Upper lobe of left lung (tissue), 6 donors: Measurements from ENCODE around the gene E2F4. TPM values are rescaled to one million over a fixed set of nuclear protein-coding genes. Genes with fewer than 3 reads are reported as not detected.

Source experiments
- ATAC-seq, 2 donors: fragments of 200-7000 bp; cut with Tn5 transposase; one replicate each; pipeline ENCODE4 v1.9.1; 2022; ENCODE audit warnings: mild to moderate bottlenecking in 2 of 2, moderate library complexity in 2 of 2; ENCODE audit not compliant: low FRiP score in 2 of 2
- DNase-seq, 2 donors: peaks; one replicate each; pipeline ENCODE4 v3.0.0-alpha.2; 2019 to 2020
- H3K27ac ChIP-seq, 4 donors: fragments of 200-600 bp; sonication (generic); one replicate each; pipeline ENCODE4 v1.5.1; 2016 to 2019
- H3K27me3 ChIP-seq, 4 donors: fragments of 200-600 bp; sonication (generic); one replicate each; pipeline ENCODE4 v1.5.1; 2017 to 2019
- H3K36me3 ChIP-seq, 4 donors: fragments of 200-600 bp; sonication (generic); one replicate each; pipeline ENCODE4 v1.5.1; 2016 to 2019
- H3K4me1 ChIP-seq, 4 donors: fragments of 200-600 bp; sonication (generic); one replicate each; pipeline ENCODE4 v1.5.1; 2018 to 2019
- H3K4me3 ChIP-seq, 4 donors: fragments of 200-600 bp; sonication (generic); one replicate each; pipeline ENCODE4 v1.5.1; 2017 to 2019; ENCODE audit warnings: mild to moderate bottlenecking in 2 of 4, moderate library complexity in 1 of 4
- H3K9me3 ChIP-seq, 4 donors: fragments of 200-600 bp; sonication (generic); one replicate each; pipeline ENCODE4 v1.5.1; 2018 to 2019
- CTCF ChIP-seq, 6 experiments: fragments of 450-650 bp in 4 of 6; fragments of 200-600 bp in 2 of 6; sonication (generic) in 2 of 6; IDR thresholded peaks; one replicate each; pipeline ENCODE4 v1.5.1; 2016 to 2019; ENCODE audit warnings: antibody characterized with exemption in 6 of 6
- EP300 ChIP-seq, 4 donors: sonication (generic); formaldehyde crosslinking; IDR thresholded peaks; one replicate each; pipeline ENCODE4 v1.5.1; 2017; ENCODE audit warnings: antibody characterized with exemption in 4 of 4, control low read depth in 2 of 4
- POLR2A ChIP-seq, 4 donors: fragments of 450-650 bp; IDR thresholded peaks; one replicate each; pipeline ENCODE4 v1.5.1; 2016 to 2017; ENCODE audit warnings: antibody characterized with exemption in 4 of 4, mild to moderate bottlenecking in 2 of 4
- POLR2AphosphoS5 ChIP-seq, 2 donors: sonication (generic); formaldehyde crosslinking; IDR thresholded peaks; one replicate each; pipeline ENCODE4 v1.5.1; 2017; ENCODE audit warnings: antibody characterized with exemption in 2 of 2
- WGBS, 2 donors: methylation state at CpG; one replicate each; pipeline ENCODE4 v1.1.5; 2017 to 2018; 5-methylcytosine and 5-hydroxymethylcytosine counted together
- total RNA-seq, 6 donors: library from RNA; depleted of rRNA in 4 of 6; stranded (reverse); fragments of >200 nt in 4 of 6; gene quantifications; one replicate each; pipeline versions ENCODE4 v1.1.0 to v1.2.1, GENCODE V29; 2016 to 2021
- donor health status: DM: no; HTN: no; CAD: no; lungs with moderate emphysema.
- donor health status: DM: no; HTN: yes; CAD: no; lungs with severe emphysema.

E2F4 gene
- total RNA-seq, 6 donors from 2014 or later, result 55.7 to 124 (median 85.4) TPM

- Histone ChIP-seq H3K36me3 (peaks cover 0 to 6% (median 1%) of the 10 kb centered on the region in 4 donors), H3K9me3 (no peaks in the 10 kb centered on the region), H3K27ac (no peak overlapping the region), H3K27me3 (no peaks in the 10 kb centered on the region), H3K4me3 (no peak overlapping the region), H3K4me1 (peaks cover 38 to 45% (median 43%) of the 10 kb centered on the region in 4 donors)
- ATAC-seq, result no peak
- 90 to 93% methylated on average over 9 to 13 of the region's 13 CpGs for WGBS, 2 donors
- no peak for DNase-seq
- TF ChIP-seq EP300 (IDR thresholded peaks at IDR 0.05) (no peak), POLR2A (IDR thresholded peaks at IDR 0.05) (no peak), CTCF (IDR thresholded peaks at IDR 0.05) (no peak)
Observed at GRCh38 chr16:67179421-67180080, 12.4 kb upstream of the E2F4 start.

- ATAC-seq, result no peak
- H3K4me1 ChIP-seq, result peaks cover 38 to 45% (median 43%) of the 10 kb centered on the region in 4 donors
- DNase-seq, result peak in 1 of 2 donors; percentile 77
- WGBS, 2 donors, result 95% methylated on average over 16 of the region's 16 CpGs; no CpG with 5 or more reads in 1 of the 2 donors
- H3K27ac ChIP-seq, result no peak overlapping the region
- peaks cover 0 to 6% (median under 1%) of the 10 kb centered on the region in 4 donors for H3K36me3 ChIP-seq
- no peaks in the 10 kb centered on the region for H3K27me3 ChIP-seq
- H3K4me3 ChIP-seq, result no peak overlapping the region
- no peaks in the 10 kb centered on the region for H3K9me3 ChIP-seq
- no peak for TF ChIP-seq CTCF (IDR thresholded peaks at IDR 0.05)
- TF ChIP-seq EP300 (IDR thresholded peaks at IDR 0.05), result no peak
- TF ChIP-seq POLR2AphosphoS5 (IDR thresholded peaks at IDR 0.05), result no peak
- no peak for TF ChIP-seq POLR2A (IDR thresholded peaks at IDR 0.05)
Observed at GRCh38 chr16:67180166-67180565, 11.8 kb upstream of the E2F4 start.

- no peak for ATAC-seq
- peak overlapping the region in 1 of 4 donors; percentile 54 for H3K27ac ChIP-seq
Observed at GRCh38 chr16:67181346-67181745, 10.6 kb upstream of the E2F4 start.

GRCh38 chr16:67182288-67182687 is 9.7 kb upstream of the E2F4 start:
- ATAC-seq (no peak), DNase-seq (no peak)
- Histone ChIP-seq H3K36me3 (no peaks in the 10 kb centered on the region), H3K27ac (no peak overlapping the region), H3K4me1 (peaks cover 45 to 53% (median 47%) of the 10 kb centered on the region in 4 donors), H3K4me3 (no peak overlapping the region), H3K9me3 (no peaks in the 10 kb centered on the region), H3K27me3 (no peaks in the 10 kb centered on the region)
- TF ChIP-seq EP300 (IDR thresholded peaks at IDR 0.05), result no peak
- TF ChIP-seq POLR2A (IDR thresholded peaks at IDR 0.05), result no peak
- no peak for TF ChIP-seq CTCF (IDR thresholded peaks at IDR 0.05)
- TF ChIP-seq POLR2AphosphoS5 (IDR thresholded peaks at IDR 0.05), result no peak
- WGBS, 2 donors, result 83 to 88% methylated on average over 2 of the region's 2 CpGs

More at GRCh38 chr16:67181346-67181745, 10.6 kb upstream of the E2F4 start:
- no peaks in the 10 kb centered on the region for H3K9me3 ChIP-seq
- DNase-seq, result no peak
- H3K4me3 ChIP-seq, result no peak overlapping the region
- H3K36me3 ChIP-seq, result no peaks in the 10 kb centered on the region
- WGBS, 2 donors, result 80 to 82% methylated on average over 2 of the region's 2 CpGs
- H3K27me3 ChIP-seq, result no peaks in the 10 kb centered on the region
- TF ChIP-seq POLR2A (IDR thresholded peaks at IDR 0.05) (no peak), POLR2AphosphoS5 (IDR thresholded peaks at IDR 0.05) (no peak), EP300 (IDR thresholded peaks at IDR 0.05) (no peak), CTCF (IDR thresholded peaks at IDR 0.05) (no peak)
- H3K4me1 ChIP-seq, result peaks cover 45 to 53% (median 47%) of the 10 kb centered on the region in 4 donors

- 2 to 8% methylated on average over 11 of the region's 11 CpGs for WGBS, 2 donors
- Histone ChIP-seq H3K27ac (peak overlapping the region; percentile 95 to 98 (median 96)), H3K4me3 (peak overlapping the region in 3 of 4 donors; percentile 65 to 84 (median 84))
Observed at GRCh38 chr16:67183284-67183626, 8.7 kb upstream of the E2F4 start.

More at GRCh38 chr16:67183284-67183626, 8.7 kb upstream of the E2F4 start:
- H3K36me3 ChIP-seq, result no peaks in the 10 kb centered on the region
- TF ChIP-seq POLR2A (IDR thresholded peaks at IDR 0.05) (no peak), POLR2AphosphoS5 (IDR thresholded peaks at IDR 0.05) (no peak), CTCF (IDR thresholded peaks at IDR 0.05) (no peak), EP300 (IDR thresholded peaks at IDR 0.05) (no peak)
- no peaks in the 10 kb centered on the region for H3K9me3 ChIP-seq
- no peaks in the 10 kb centered on the region for H3K27me3 ChIP-seq
- no peak for ATAC-seq
- H3K4me1 ChIP-seq, result peaks cover 36 to 45% (median 39%) of the 10 kb centered on the region in 4 donors
- no peak for DNase-seq
